ENCODE data around the gene PHOSPHO1. TPM values are rescaled to one million over a fixed set of nuclear protein-coding genes. Genes with fewer than 3 reads are reported as not detected.

The PHOSPHO1 gene
- total and polyA plus RNA-seq, 2 experiments from 2014 or later = 0.54 TPM; not detected in 1

DNA sequence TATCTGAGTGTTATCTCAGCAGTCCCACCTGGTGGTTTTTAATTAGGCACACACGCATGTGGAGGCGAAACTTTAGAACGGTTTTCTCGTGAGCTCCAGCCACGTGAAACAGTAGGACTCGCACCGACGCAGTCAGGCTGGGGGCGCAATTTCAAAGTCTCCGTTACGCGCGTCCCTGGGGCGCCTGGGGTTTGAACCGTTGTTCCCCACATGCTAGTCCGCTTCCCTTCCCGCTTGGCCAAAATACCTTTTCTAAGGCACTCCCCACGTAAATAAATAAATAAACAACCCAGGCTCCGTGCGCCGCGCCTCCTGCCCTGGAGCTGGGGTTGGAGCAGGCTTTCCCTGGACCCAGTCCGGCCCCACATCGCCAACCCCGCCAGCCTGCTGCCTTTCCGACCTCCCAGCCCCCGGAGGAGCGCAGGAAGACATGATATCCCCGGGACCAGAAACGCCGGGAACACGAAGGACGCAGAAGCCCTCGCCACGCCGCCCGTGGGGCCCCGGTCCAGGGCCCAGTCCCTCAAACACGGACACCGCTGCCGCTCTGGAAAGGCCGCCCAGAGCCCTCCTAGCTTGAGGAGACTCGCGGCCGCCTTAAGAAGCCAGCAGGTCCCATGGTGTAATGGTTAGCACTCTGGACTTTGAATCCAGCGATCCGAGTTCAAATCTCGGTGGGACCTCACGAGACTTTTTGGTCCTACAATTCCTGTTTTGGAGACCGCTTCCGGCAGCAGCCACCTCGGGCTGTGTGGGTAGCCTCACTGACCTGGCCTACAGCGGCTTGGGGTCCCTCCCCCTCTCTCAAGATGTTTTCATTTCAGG is 38.5 kb downstream of the PHOSPHO1 start:
- Histone ChIP-seq H3K4me2 (peak overlapping the region; percentile 72), H3K4me3 (peak overlapping the region; percentile 77), H3K27me3 (no peaks in the 10 kb centered on the region), H3K9me3 (ENCODE audit: low read depth) (no peaks in the 10 kb centered on the region), H3K4me1 (ENCODE audit: insufficient read depth) (no peaks in the 10 kb centered on the region), H3K79me2 (no peaks in the 10 kb centered on the region), H4K20me1 (ENCODE audit: insufficient read depth, poor library complexity, severe bottlenecking) (no peaks in the 10 kb centered on the region), H3K36me3 (replicated peaks; ENCODE audit: insufficient read depth, low read depth) (no peaks in the 10 kb centered on the region), H3K27ac (peak overlapping the region; percentile 96), H2AFZ (peak overlapping the region; percentile 57), H3K9me2 (replicated peaks; ENCODE audit: insufficient read depth) (no peaks in the 10 kb centered on the region)
- DNase-seq (ENCODE audit: low spot score) = peak; percentile 93
- TF ChIP-seq, protein P1, sequence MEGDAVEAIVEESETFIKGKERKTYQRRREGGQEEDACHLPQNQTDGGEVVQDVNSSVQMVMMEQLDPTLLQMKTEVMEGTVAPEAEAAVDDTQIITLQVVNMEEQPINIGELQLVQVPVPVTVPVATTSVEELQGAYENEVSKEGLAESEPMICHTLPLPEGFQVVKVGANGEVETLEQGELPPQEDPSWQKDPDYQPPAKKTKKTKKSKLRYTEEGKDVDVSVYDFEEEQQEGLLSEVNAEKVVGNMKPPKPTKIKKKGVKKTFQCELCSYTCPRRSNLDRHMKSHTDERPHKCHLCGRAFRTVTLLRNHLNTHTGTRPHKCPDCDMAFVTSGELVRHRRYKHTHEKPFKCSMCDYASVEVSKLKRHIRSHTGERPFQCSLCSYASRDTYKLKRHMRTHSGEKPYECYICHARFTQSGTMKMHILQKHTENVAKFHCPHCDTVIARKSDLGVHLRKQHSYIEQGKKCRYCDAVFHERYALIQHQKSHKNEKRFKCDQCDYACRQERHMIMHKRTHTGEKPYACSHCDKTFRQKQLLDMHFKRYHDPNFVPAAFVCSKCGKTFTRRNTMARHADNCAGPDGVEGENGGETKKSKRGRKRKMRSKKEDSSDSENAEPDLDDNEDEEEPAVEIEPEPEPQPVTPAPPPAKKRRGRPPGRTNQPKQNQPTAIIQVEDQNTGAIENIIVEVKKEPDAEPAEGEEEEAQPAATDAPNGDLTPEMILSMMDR (IDR thresholded peaks at IDR 0.05; ENCODE audit: poor library complexity) = peak; percentile 39
- no peak for TF ChIP-seq EZH2 (IDR thresholded peaks at IDR 0.05; ENCODE audit: borderline replicate concordance)
- no peak for TF ChIP-seq EZH2phosphoT487 (IDR thresholded peaks at IDR 0.05; ENCODE audit: low read depth, severe bottlenecking, unreplicated experiment)
- 1% methylated on average over 53 of the region's 53 CpGs for WGBS (ENCODE audit: low lambda C conversion rate, missing lambda C conversion rate)

DNA sequence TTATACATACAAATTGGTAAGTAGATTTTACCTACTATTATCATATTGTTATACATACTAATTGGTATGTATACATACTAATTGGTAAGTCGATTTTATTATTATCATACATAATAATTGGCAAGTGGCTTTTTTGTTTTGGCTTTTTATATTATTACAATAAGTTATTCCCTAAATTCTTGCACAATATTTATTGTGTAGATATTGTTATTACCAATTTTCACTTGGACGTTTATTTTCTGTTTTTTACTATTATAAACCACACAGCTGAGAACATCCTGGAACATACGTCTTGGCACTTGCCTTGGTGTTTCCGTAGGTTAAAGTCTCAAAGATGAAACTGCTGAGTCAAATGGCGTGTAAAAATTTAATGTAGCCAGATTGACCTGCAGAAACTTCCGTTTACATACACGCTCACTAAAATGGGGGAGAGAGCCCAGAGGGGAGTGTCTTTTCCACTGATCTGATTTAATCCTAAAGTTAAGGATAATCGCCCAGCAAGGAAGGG is 39.1 kb downstream of the PHOSPHO1 start:
- TF ChIP-seq EZH2 (IDR thresholded peaks at IDR 0.05; ENCODE audit: borderline replicate concordance) = no peak
- TF ChIP-seq EZH2phosphoT487 (IDR thresholded peaks at IDR 0.05; ENCODE audit: low read depth, severe bottlenecking, unreplicated experiment) = no peak

GRCh38 chr17:49190932-49191331 is 39.7 kb downstream of the PHOSPHO1 start:
- no peak overlapping the region for H3K27ac ChIP-seq

More for the DNA sequence above, 39.1 kb downstream of the PHOSPHO1 start:
- peak overlapping the region; percentile 72 for H3K4me2 ChIP-seq
- WGBS (ENCODE audit: low lambda C conversion rate, missing lambda C conversion rate) = 12% methylated on average over 8 of the region's 8 CpGs
- H3K4me1 ChIP-seq (ENCODE audit: insufficient read depth) = no peaks in the 10 kb centered on the region
- no peaks in the 10 kb centered on the region for H3K27me3 ChIP-seq
- H4K20me1 ChIP-seq (ENCODE audit: insufficient read depth, poor library complexity, severe bottlenecking) = no peaks in the 10 kb centered on the region
- peak overlapping the region; percentile 57 for H2AFZ ChIP-seq
- H3K36me3 ChIP-seq (replicated peaks; ENCODE audit: insufficient read depth, low read depth) = no peaks in the 10 kb centered on the region
- peak overlapping the region; percentile 96 for H3K27ac ChIP-seq
- no peak for DNase-seq (ENCODE audit: low spot score)
- H3K9me3 ChIP-seq (ENCODE audit: low read depth) = no peaks in the 10 kb centered on the region
- no peaks in the 10 kb centered on the region for H3K9me2 ChIP-seq (replicated peaks; ENCODE audit: insufficient read depth)
- H3K4me3 ChIP-seq = peak overlapping the region; percentile 77
- no peaks in the 10 kb centered on the region for H3K79me2 ChIP-seq

More at GRCh38 chr17:49190932-49191331, 39.7 kb downstream of the PHOSPHO1 start:
- Histone ChIP-seq H4K20me1 (ENCODE audit: insufficient read depth, poor library complexity, severe bottlenecking) (no peaks in the 10 kb centered on the region), H3K9me2 (replicated peaks; ENCODE audit: insufficient read depth) (no peaks in the 10 kb centered on the region), H3K4me3 (no peak overlapping the region), H3K27me3 (no peaks in the 10 kb centered on the region), H3K36me3 (replicated peaks; ENCODE audit: insufficient read depth, low read depth) (no peaks in the 10 kb centered on the region), H3K79me2 (no peaks in the 10 kb centered on the region), H3K9me3 (ENCODE audit: low read depth) (no peaks in the 10 kb centered on the region), H2AFZ (no peak overlapping the region), H3K4me1 (ENCODE audit: insufficient read depth) (no peaks in the 10 kb centered on the region), H3K4me2 (peak overlapping the region; percentile 72)
- TF ChIP-seq, protein P1 (IDR thresholded peaks at IDR 0.05; ENCODE audit: poor library complexity) = no peak
- TF ChIP-seq EZH2 (IDR thresholded peaks at IDR 0.05; ENCODE audit: borderline replicate concordance) (no peak), EZH2phosphoT487 (IDR thresholded peaks at IDR 0.05; ENCODE audit: low read depth, severe bottlenecking, unreplicated experiment) (no peak)
- WGBS (ENCODE audit: low lambda C conversion rate, missing lambda C conversion rate) = 85% methylated on average over 4 of the region's 4 CpGs
- no peak for DNase-seq (ENCODE audit: low spot score)

All from hepatocyte (in vitro differentiated cells).